Right atrium auricular region (tissue), 2 donors: ENCODE results near the gene ANO3. TPM values are rescaled to one million over a fixed set of nuclear protein-coding genes. Genes with fewer than 3 reads are reported as not detected.
"Not testable (repeated sequence)": the region's sequence is repeated elsewhere in the genome, so short reads cannot be mapped to it uniquely, and the experiment has no call there.

Experiments used
- DNase-seq: peaks from one replicate; pipeline ENCODE4 v3.0.0-alpha.2; 2019; ENCODE audit warnings: low spot score
- H3K27ac ChIP-seq, 2 donors: fragments of 200-600 bp; sonication (generic); 1 replicate in 1 of 2; 2 replicates in 1 of 2; pipeline ENCODE4 v1.5.1; 2016 to 2019
- H3K27me3 ChIP-seq, 2 donors: fragments of 200-600 bp; sonication (generic); one replicate each; pipeline versions ENCODE4 v1.5.1 to v1.6.0; 2017 to 2019
- H3K36me3 ChIP-seq: fragments of 200-600 bp; sonication (generic); one replicate; pipeline ENCODE4 v1.5.1; 2016
- H3K4me1 ChIP-seq, 2 donors: fragments of 200-600 bp; sonication (generic); one replicate each; pipeline versions ENCODE4 v1.5.1 to v1.6.0; 2017 to 2019
- H3K4me3 ChIP-seq, 2 donors: fragments of 200-600 bp; sonication (generic); 1 replicate in 1 of 2; 2 replicates in 1 of 2; pipeline ENCODE4 v1.5.1; 2017 to 2019; ENCODE audit warnings: mild to moderate bottlenecking in 1 of 2, moderate library complexity in 1 of 2
- H3K9me3 ChIP-seq, 2 donors: fragments of 200-600 bp; sonication (generic); one replicate each; pipeline ENCODE4 v1.5.1; 2019
- CTCF ChIP-seq, 2 donors: fragments of 200-600 bp; sonication (generic); IDR thresholded peaks; one replicate each; pipeline ENCODE4 v1.5.1; 2019; ENCODE audit warnings: antibody characterized with exemption in 2 of 2
- total RNA-seq, 2 donors: library from RNA; depleted of rRNA; stranded (reverse); fragments of >200 nt; gene quantifications; one replicate each; pipeline ENCODE4 v1.1.0, GENCODE V29; 2016

Gene ANO3
- total RNA-seq, 2 donors from 2014 or later, result 0.16 TPM; not detected in 1

GRCh38 chr11:26587073-26587472 is 255.1 kb downstream of the ANO3 start:
- DNase-seq, result no peak
- Histone ChIP-seq H3K27ac (no peak overlapping the region), H3K36me3 (no peaks in the 10 kb centered on the region), H3K4me3 (no peak overlapping the region), H3K4me1 (no peaks in the 10 kb centered on the region), H3K27me3 (no peaks in the 10 kb centered on the region), H3K9me3 (no peaks in the 10 kb centered on the region)
- no peak for TF ChIP-seq CTCF (IDR thresholded peaks at IDR 0.05)

DNA sequence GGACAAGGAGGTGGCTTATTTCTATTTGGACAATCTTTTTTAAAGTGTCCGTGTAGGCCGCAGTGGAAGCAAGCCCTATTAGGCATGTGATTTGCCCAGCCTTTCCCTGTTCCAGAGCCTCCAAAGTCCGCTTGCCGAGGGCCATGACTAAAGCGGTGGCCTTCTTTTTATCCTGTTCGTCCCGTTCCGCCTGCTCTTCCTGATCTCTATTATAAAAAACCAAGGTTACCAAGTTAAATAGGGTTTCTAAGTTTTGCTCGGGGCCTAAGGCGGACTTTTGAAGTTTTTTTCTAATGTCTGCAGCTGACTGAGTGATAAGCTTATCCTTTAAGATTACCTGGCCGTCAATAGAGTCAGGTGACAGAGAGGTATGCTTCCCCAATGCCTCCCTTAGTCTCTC is 261.8 kb downstream of the ANO3 start:
- no peaks in the 10 kb centered on the region for H3K27me3 ChIP-seq
- no peaks in the 10 kb centered on the region for H3K9me3 ChIP-seq
- no peaks in the 10 kb centered on the region for H3K4me1 ChIP-seq
- no peak for DNase-seq
- no peak for TF ChIP-seq CTCF (IDR thresholded peaks at IDR 0.05)
- H3K27ac ChIP-seq, result no peak overlapping the region
- H3K36me3 ChIP-seq, result no peaks in the 10 kb centered on the region
- no peak overlapping the region for H3K4me3 ChIP-seq

DNA sequence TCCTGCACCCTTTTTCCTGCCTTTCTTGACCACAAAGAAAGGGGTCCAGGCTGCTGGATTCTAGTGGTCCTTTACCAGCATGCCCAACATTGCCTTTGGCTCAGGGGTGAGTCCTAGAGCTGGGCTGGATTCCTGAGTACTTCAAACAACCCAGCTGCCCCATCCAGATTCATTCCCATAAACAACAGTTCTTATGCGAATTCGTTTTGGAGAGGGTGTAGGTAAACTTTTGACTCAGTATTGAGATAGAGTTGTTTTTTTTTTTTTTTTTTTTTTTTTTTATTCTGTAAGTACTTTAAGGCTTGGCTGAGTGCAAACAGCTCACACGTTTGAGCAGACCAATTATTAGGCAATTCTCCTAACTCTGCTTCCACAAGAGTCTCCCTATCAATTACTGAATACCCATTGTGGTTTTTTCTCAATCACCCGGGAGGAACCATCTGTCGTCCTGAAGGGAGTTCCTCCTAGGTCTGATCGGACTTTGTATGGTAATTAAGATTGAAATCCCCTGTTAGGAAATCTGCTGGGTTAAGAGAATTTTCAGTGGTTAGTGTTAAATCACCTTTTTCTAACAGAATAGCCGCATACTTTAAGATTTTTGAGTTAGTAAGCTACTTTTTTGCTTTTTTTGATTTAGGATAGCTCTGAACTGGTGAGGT is 263.4 kb downstream of the ANO3 start:
- H3K4me1 ChIP-seq, H3K27ac ChIP-seq, H3K27me3 ChIP-seq, H3K36me3 ChIP-seq, H3K9me3 ChIP-seq, DNase-seq, H3K4me3 ChIP-seq: not testable (repeated sequence)

DNA sequence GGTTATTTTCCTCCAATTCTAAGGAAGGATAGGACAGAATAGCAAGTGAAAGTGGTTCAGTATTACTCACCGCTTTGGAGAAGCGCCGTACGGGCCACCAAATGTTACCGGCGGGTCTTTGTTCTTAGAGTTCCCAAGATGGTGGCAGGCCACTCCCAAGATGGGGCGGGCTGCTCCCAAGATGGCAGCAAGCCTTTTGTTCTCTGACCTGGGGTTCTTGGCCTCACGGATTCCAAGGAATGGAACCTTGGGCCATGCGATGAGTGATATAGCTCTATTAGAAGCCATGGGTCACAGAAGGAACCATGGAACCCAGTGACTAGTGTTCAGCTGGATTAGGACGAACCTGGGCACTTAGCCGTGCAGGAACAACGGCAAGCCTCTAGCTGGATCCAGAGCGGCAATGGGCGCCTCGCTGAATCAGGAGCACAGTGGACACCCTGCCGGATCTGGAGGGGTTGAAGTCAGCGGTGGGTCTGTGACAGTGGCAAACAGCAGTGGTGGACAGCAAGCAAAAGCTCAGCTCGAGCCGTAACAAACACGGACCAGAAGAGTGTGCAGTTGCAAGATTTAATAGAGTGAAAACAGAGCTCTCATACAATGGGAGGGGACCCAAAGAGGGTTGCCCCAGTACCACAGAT is 265.2 kb downstream of the ANO3 start:
- H3K9me3 ChIP-seq, H3K4me3 ChIP-seq, H3K27ac ChIP-seq, H3K4me1 ChIP-seq, H3K36me3 ChIP-seq, H3K27me3 ChIP-seq, DNase-seq: not testable (repeated sequence)

DNA sequence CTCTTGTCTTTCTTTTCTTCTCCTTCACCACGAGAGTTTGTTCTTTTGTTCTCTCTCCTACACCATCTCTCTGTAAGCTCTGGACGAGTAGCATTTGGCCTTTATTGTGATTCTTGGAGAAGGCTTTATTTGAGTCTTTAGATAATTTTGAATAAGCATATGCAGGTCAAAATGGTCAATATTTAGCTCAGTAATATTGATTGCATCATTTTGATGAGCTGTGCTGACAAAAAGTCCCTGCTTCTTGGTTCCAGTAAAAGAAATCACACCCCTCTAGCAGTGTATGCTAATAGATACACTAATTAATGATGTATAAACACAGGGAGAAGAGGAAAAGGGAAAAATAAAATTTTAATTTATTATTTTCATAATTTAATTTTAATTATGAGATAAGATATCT is 266.0 kb downstream of the ANO3 start:
- Histone ChIP-seq H3K4me1 (no peaks in the 10 kb centered on the region), H3K27me3 (no peaks in the 10 kb centered on the region)

GRCh38 chr11:26599425-26599824 is 267.5 kb downstream of the ANO3 start:
- H3K36me3 ChIP-seq, result no peaks in the 10 kb centered on the region
- no peaks in the 10 kb centered on the region for H3K27me3 ChIP-seq
- H3K27ac ChIP-seq, result no peak overlapping the region
- TF ChIP-seq CTCF (IDR thresholded peaks at IDR 0.05), result no peak
- H3K9me3 ChIP-seq, result no peaks in the 10 kb centered on the region
- no peaks in the 10 kb centered on the region for H3K4me1 ChIP-seq
- no peak overlapping the region for H3K4me3 ChIP-seq
- DNase-seq, result no peak

More for the DNA sequence above, 266.0 kb downstream of the ANO3 start:
- DNase-seq, result no peak
- TF ChIP-seq CTCF (IDR thresholded peaks at IDR 0.05), result no peak
- Histone ChIP-seq H3K36me3 (no peaks in the 10 kb centered on the region), H3K4me3 (no peak overlapping the region), H3K27ac (no peak overlapping the region), H3K9me3 (no peaks in the 10 kb centered on the region)
